Globus pallidus (tissue), 1 donor: ENCODE results near the gene MGAT5B.

Experiments
- DNase-seq: peaks from one replicate; pipeline ENCODE4 v3.0.0-alpha.2; 2015; ENCODE audit warnings: low spot score

The MGAT5B gene

DNA sequence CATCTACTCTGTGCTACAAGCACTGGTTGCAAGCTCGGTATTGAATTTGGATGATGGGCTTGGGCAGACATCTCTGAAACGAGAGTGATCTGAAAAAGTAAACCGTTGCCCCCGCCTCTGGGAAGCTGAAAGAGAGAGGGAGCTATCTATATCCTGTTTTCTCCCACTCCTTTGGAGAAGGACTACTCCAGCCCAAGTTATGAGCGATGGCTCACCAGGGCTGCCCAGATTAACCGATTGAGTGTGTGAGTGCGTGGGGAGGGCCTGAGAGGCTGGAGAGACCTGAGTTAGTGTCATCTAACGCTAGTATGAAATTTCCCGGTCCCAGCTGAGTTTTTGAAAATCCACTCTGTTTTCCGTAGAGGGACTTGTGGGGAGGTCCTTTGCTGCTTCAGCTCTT is 11.5 kb downstream of the MGAT5B start:
- DNase-seq = no peak

DNA sequence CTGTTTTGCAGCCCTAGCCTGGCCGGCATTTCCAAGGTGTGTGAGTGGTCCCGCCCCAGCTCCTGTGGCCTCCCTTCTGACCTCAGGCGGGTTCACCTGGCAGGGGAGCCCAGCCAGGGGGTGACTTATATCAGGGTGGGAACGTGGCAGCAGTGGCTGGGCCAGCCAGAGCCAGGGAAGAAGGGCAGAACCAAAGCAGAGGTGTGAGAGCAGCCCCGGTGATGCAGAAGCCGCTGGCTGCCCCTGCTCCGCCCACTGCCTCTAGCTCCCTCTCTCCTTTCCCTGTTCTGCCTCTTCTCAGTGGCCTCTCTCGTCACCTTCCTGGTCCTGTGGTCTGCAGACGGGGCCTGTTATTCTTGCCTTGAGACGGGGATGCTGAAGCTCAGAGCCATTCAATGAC is 12.1 kb downstream of the MGAT5B start:
- no peak for DNase-seq

DNA sequence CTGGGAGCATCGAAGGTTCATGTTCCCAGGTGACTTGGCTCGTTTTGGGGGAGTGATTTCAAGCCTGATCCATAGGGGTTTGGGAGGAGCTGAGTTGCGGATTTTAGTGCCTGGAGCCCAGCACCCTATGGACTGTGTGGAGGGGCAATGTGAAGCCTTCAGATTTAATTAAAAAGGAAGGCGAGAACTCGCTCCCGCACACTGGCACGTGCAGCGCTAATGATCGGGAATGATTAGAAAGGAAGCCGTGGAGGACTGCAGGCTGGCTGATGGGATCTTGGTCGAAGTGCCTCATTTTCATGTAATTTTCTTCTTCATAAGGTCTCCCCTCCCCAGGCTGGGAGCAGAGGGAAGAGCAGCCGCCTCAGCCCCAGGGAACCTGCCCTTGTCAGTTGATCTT is 12.8 kb downstream of the MGAT5B start:
- DNase-seq = no peak

DNA sequence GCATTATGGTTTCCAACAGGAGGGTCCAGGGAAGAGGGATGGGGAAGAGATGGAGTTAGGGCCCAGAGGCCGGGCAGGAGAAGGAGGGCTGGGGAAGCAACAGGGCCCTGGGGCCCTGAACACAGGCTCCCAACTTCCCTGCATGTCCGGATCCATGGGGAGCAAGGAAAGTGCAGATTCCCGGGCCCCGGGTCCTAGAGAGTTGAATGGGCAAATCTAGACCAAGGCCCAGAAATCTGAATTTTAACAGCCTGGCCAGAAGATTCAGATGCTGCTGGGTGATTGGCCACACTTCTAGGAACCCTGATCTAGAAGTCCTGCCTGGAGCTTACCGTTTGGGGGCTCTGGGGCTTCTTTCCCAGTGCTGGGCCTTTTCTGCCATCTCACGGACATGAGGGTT is 13.2 kb downstream of the MGAT5B start:
- no peak for DNase-seq

DNA sequence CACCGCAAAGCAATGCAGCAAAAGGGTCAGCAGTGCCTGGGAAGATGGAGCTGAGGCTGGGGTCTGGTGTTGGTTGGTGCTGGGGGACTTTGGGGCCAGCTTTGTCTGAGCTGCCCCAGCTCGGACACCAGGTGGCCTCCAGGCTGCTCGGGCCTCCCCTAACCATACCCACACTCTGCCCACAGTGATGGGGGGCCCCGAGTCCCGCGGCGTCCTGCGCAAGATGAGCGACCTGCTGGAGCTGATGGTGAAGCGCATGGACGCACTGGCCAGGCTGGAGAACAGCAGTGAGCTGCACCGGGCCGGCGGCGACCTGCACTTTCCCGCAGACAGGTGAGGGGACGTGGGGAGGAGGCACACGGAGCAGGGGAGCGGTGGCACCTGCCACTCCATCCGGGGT is 13.8 kb downstream of the MGAT5B start:
- DNase-seq = no peak

DNA sequence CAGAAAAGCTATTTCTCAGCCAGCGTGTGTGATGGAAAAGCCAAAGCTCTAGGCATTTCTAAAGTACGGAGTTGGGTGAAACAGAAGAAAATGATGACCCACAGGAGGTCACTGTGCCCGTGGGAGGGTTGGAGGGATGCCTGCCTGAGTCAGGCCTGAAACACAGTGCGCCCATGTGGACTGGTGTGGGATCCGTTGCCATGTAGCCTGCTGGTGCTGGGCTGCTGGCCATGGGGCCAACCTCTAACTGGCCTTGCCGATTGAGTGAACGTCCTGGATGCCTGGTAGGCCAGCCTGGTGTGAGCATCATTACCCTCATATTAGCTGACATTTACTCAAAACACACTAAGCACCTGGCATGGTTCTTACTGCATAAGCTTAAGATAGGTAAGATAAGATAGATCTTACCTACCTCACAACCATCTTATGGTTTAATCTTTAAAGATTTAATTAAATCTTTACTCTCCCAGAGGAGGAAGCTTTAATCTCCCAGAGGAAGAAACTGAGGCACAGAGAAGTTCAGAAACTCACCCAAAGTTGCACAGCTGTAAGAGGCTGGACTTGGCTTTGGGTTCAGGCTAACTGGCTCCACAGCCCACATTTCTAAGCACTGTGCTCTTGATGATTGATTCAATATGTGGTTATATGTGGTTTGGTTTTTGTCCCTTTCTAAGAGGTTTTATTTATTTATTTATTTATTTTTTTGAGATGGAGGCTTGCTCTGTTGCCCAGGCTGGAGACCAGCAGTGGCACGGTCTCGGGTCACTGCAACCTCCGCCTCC is 15.7 kb downstream of the MGAT5B start:
- no peak for DNase-seq

DNA sequence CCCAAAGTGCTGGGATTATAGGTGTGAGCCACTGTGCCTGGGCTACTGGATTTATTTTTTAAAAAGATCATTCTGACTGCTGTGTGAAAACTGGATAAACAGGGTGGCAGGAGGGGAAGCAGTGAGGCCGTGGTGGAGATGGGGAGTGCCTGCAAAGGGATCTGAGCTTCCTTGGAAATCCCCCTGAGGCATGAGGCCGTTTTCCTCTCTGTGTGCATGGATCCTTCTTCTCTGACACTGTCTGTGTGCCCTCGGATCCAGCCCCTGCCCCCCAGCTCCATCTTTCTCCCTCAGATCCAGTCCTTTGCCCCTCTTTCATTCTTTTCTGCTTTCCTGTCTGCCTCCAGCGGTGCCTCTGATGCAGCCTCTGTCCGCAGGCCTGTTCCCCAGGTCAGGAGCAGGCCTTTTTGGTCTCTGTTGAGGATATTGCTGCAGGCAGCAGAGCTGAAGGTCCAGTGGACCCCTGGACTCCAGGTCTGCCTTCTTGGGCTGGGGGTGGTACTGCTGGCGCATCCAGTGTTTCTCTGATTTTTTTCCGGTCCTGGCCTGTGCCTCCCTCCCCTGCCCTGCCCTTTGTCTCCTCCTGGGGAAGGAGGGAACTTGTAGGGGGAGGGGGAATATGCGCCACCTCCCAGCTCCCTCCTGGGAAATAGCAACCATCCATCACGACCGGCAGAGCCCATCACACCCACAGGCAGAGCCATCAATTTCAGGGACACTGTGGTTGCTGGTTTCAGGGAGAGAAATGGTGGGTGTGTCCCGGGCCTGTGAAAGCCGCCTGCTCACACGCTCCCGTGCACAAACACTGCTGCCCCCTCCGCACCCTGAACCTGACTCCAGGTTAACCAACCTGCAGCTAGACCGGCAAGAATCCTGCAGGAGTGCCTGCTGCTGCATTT is 17.0 kb downstream of the MGAT5B start:
- DNase-seq = no peak

DNA sequence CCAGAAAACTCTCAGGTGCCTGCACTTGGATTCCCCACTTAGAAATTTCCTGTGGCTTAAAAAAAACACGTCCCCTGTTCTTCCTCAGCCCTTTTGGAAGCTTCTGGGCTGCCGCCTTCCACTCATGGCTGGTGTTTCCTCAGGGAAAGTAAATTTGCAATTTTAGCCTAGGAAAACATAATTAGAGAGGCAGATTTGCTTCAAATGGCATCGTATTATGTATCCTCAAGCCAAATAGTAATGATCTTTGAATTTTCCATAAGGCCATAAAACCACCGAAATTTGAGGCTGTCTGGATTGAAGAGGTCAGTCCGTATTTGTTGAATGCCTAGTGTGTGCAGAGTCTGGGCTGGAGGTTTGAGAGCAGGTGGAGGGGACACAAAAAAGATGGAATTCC is 17.7 kb downstream of the MGAT5B start:
- DNase-seq = no peak

DNA sequence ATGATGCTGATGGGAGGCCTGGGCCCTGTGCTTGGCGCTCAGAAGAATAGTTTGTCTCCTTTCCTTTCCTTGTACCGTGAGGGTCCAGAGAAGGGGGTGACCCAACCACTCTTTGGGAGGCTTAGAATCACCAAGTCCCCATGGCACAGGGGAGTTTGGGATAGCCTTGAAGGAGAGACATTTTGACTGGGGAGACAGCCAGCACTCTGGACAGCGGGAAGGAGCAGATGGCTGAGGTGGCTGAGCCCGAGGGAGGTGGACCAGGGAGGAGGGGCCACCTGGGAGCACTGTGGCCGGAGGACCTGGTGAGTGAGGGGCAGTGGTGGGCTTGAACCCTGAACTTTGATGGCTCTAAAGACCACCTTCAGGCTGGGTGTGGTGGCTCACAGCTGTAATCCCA is 18.2 kb downstream of the MGAT5B start:
- DNase-seq = no peak

DNA sequence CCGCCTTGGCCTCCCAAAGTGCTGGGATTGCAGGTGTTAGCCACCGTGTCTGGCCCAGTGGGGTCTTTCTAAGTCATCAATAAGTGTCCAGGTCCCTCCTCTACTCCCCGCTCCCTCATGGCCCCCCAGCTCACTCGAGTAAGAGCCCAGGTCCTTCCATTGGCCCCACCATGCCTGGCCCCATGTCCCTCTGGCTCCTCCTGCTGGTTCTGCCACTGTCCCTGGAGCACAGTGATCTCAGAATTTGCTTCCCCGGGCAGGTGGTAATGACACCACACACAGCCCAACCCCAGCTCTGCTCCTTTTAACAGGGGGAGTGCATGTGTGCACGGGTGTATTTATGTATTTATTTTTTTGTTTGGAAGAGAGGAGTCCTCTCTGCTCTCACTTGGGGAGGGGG is 19.6 kb downstream of the MGAT5B start:
- no peak for DNase-seq

DNA sequence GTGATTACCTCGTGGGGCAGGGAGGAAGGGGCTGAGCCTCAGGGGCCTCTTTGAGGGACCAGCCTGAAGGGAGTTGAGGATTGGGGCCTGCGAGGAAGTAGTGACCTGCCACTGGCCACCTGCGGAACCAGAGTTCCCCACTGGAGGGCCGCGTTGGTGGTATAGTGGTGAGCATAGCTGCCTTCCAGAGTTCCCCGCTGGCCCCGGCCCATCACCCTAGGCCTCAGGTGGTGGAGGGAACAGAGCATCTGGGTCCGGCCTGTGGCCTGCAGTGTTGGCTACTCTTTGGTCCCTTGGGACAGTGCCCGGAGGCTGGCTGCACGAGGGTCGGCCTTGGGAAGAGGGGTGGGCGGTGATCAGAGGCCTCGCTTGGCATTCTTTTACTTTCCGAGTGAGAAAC is 20.5 kb downstream of the MGAT5B start:
- no peak for DNase-seq

DNA sequence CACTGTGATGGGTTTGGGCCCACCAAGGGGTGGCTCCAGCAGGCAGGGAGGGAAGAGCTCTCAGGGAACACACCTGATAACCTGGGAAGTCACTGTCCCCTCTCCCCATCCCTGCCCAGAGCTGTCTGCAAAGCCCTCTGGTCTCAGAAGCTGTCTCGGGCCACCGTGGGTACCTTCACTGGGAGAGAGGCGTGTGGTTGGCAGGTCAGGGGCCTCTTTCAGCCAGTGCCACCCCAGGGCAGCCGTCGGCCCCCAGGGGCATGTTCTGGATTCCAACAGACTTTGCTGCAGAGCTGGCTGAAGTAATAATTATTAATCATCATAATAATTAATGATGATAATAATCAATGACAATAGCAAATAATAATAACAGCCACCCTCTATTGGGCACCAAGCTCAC is 21.1 kb downstream of the MGAT5B start:
- no peak for DNase-seq

DNA sequence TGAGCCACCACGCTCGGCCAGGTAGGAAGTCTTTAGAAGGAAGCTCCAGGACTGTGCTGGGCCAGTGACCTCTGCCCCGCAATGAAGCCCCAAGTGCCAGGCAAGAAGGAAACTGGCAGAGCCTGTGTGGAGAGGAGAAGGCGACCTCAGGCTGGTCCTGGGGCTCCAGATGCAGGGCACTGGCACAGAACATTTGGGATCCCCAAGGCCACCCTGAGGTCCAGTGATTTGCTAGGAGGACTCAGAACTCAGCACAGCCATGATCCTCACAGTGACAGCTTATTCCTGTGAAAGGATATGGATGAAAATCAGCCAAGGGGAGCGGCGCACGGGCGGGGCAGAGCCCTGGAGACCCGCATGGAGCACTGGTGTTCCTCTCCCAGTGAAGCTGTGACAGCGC is 24.1 kb downstream of the MGAT5B start:
- no peak for DNase-seq

DNA sequence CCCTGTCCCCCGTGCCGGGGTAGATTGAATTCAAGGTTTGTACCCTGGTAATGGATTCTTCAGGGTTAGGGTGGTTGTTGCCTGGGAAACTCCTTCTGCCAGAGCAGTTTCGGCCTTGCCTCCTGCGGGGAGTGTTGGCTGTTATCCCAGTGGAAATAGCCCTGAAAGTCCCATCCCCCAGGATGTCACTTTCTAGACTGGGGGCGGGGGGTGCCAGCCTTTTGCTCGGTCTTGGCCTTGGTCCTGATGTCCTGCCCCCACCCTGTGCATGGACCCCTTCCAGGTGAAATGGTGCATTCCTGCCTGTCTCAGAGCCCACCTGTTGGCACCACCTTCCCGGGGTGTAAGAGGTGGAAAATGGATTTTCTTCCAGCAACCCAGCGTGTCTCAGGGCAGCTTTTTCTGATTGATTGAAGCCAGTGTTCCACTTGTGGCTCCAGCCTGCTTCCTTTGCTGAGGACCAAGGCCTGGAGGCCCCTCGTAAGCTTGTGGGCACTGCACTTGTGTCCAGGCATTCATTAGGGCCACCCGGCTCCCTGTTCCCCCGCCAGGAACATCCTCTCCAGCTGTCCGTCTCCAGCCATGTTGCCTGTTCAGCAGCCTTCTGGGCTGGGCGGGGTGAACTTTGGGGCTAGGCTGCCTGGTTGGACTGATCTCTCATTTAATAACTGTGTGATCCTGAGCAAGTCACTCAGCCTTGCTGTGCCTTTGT is 25.6 kb downstream of the MGAT5B start:
- peak; percentile 36 for DNase-seq

DNA sequence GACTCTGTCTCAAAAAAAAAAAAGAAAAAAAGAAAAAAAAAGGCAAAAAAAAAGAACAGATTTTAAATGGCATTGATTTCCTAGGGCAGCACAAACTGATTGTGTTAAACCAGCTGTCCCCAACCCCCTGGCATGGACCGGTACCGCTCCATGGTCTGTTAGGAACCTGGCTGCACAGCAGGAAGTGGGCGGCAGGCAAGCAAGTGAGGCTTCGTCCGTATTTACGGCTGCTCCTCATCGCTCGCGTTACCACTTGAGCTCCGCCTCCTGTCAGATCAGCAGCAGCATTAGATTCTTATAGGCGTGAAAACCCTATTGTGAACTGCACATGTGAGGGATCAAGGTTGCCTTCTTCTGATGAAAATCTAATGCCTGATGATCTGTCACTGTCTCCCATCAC is 26.6 kb downstream of the MGAT5B start:
- DNase-seq = no peak

DNA sequence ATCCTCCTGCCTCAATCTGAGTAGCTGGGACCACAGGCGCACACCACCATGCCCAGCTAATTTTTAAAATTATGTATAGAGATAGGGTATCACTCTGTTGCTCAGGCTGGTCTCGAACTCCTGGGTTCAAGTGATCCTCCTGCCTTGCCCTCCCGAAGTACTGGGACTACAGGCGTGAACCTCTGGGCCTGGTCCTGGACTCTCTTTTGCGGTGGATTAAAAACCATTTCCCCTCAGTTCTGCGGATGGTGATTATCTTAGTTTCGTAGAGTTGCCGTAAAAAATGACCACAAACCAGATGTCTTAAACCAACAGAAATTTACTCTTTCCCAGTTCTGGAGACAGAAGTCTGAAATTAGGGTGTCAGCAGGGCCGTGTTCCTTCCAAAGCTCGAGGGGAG is 28.8 kb downstream of the MGAT5B start:
- no peak for DNase-seq

DNA sequence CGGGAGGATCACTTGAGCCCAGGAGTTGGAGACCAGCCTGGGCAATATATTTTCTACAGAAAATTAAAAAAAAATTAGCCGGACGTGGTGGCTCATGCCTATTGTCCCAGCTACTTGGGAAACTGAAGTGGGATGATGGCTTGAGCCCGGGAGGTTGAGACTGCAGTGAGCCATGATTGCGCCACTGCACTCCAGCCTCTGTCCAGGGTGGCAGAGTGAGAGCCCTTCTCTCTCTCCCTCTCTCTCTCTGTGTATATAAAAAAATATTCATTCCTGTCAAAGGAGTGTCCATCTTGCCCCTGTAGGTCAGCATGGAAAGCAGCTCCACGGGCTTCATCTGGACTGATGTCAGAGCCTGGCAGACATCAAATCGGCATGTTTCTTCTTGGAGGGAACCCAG is 31.2 kb downstream of the MGAT5B start:
- no peak for DNase-seq

DNA sequence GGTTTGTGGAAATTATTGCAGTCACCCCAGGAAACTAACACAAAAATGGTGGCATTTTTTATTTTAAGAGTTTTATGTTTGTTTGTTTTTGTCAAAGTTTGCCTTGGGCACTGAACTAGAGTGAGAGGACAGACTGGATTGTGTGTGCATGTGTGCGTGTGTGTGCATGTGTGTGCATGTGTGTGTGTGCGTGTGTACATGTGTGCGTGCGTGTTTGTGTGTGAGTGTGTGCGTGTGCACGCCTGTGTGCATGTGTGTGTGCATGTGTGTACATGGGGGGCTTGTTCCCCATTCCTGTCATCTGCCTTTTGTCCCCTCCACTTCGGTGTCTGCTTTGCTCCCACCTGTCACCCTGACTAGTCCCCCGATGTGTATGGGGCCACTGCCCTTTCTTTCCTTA is 32.5 kb downstream of the MGAT5B start:
- no peak for DNase-seq

DNA sequence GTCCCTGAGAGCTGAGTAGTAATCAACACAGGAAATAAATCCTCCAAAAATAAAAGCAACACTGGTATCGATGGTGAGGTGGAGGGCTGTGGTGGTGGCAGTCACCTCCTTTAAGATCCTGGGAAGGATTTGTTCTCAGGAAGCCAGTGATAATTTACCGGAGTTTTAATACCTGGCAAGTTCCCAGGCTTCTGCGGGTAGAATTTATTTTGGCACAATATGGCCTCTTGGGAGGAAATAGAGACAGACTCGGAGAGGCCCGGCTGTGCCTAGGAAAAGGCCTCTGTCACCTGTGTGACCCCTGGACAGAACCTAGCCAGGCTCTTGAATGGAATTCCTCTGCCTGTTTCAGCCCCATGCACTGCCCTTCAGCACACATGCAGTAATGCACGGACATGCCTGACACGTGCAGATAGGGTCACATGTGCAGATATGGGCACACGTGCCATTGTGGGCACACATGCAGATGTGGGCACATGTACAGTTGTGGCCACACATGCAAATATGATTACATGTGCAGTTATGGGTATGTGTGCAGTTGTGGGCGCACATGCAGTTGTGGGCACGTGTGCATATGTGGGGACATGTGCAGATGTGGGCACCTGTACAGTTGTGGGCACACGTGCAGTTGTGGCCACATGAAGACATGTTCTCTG is 33.5 kb downstream of the MGAT5B start:
- DNase-seq = no peak

DNA sequence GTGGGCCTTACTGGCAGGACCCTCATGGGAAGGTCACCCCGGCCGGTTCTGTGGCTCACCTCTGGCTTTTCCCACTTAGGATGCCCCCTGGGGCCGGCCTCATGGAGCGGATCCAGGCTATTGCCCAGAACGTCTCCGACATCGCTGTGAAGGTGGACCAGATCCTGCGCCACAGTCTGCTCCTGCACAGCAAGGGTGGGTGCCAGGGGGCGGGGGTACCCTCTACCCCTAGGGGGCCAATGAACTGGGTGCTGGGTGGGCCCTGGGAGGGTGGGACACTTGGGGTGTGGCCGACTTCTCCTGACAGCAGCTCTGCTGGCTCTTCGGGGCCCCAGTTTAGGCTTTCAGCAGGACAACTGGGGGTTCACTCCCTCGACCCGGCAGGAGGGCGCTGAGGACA is 34.3 kb downstream of the MGAT5B start:
- DNase-seq = no peak

DNA sequence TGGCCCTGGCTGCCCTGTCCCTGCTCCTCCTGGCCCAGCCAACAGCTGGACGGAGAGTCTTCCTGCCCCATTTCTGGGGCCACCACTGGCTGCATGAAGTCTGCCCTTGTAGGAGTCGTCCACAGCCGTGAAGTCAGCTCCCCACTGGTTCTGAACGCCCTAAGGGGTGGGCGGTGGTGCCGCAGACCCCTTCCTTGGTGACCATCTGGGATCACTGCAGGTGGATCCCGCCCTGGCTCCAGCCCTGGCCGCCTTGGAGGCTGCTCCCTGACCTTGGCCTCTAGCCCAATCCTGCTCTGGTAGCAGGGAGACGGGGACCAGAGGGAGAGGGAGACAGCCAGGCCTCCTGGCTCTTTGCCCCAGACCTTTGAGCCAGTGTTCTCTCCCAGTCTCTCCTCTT is 35.4 kb downstream of the MGAT5B start:
- DNase-seq = no peak

DNA sequence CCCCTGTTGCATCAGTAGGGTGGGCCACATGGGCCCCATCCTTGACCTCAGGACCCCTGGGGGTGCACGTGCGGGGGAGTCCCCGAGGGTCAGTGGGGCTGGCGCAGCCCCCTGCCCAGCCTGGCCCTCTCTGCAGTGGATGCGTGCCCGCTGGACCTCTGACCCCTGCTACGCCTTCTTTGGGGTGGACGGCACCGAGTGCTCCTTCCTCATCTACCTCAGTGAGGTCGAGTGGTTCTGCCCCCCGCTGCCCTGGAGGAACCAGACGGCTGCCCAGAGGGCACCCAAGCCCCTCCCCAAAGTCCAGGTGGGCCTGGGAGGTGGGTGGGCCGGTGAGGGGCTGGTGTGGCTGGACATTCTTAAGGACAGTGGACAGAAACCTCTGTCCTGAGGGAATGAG is 35.9 kb downstream of the MGAT5B start:
- no peak for DNase-seq
